ENCODE results near the gene LIG3.
"Not testable (repeated sequence)": the region's sequence is repeated elsewhere in the genome, so short reads cannot be mapped to it uniquely, and the experiment has no call there.

The LIG3 gene

DNA sequence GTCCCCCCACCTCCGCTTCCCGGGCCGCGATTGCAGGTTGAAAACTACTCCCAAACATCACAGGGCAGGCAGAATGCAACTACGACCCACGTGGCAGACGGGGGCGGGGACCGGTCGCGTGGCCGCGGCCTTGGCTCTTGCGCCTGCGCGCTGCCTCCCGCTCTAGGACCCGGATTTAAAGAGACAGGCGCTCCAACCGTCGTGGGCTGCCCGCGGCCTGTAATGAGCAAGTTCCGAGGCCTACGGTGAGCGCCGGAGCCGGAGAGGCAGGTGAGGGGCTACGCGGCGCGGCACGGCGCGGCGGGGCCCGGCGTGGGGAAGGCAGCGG, at the start of gene LIG3:
Gene LIG3, plus strand, starts transcription at position 160 of the 328 bp plus-strand sequence. CDS start 2,494 bp downstream, outside the sequence.
- peak; percentile 84 for DNase-seq (ENCODE audit: low read depth)

DNA sequence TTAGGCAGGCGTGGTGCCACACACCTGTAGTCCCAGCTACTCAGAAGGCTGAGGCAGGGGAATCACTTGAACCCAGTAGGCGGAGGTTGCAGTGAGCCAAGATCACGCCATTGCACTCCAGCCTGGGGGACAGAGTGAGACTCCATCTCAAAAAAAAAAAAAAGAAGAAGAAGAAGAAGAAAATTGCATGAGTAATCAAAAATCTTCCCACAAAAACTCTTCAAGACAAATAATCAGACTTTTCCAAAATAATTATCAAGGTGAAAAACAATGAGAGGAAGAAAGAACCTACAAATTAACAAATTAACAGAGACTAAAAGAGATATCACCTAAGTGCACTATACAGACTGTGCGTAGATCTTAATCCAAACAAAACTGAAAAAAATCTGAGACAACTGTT, 29.5 kb upstream of the LIG3 start:
- DNase-seq (ENCODE audit: low read depth) = not testable (repeated sequence)

- DNase-seq (ENCODE audit: low read depth) = no peak
Measured at GRCh38 chr17:34958438-34958837, 21.9 kb upstream of the LIG3 start.

DNA sequence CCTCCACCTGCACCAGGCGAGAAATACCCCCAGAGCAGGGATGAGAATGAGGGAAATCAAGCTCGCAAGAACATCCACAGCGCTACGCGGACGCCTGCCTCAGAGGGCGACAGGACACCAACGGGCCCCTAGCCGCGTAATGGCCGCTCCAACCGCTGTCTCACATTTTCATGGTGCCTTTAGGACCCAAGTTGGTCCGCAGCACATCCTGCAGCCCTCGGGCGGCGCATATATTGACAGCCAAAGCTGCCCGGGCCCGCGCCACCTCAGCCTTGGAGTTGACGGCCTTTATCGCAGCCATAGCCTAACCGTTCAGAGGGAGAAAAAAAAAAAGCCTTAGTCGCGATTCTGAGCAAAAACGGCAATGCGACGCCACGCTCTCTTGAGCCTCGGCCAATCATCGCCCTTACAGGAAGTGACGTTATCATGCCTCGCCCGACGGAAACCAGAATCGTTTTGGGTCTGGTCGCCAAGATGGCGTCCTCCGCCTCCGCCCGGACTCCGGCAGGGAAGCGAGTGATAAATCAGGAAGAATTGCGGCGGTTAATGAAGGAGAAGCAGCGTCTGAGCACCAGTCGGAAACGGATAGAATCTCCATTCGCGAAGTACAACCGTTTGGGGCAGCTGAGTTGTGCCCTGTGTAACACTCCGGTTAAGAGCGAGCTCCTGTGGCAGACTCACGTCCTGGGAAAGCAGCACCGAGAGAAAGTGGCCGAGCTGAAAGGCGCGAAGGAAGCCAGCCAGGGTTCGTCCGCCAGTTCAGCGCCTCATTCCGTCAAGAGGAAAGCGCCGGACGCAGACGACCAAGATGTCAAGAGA, 19.0 kb upstream of the LIG3 start, which contains the start of the genes CCT6B and ZNF830:
Gene CCT6B, minus strand, starts transcription at position 368 of the 819 bp plus-strand sequence. Its CDS starts 67 bp downstream, at position 301.
Gene ZNF830, plus strand, starts transcription at position 448 of the 819 bp plus-strand sequence. Its CDS starts 27 bp downstream, at position 475.
- DNase-seq (ENCODE audit: low read depth) = peak; percentile 95

- no peak for DNase-seq (ENCODE audit: low read depth)
Measured at GRCh38 chr17:34974179-34974578, 6.1 kb upstream of the LIG3 start.

- DNase-seq (ENCODE audit: low read depth) = no peak
Measured at GRCh38 chr17:34974794-34975785, 5.2 kb upstream of the LIG3 start.

DNA sequence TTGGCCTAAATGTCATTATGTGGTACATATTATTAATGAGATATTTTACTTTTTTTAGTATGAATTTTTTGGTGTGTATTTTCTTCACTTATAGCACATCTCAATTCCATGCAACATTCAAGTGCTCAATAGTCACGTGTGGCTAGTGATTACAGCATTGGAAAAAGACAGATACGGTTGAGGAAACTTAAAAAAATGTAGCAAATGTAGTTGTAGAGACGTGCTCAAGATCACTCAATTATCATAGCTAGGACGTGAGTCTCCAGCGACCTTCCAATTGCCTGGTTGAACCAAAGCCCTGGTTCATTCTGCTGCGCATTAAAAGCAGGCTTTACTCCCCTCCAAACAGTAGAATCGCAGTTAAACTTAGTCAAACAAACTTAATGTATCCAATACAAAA, 1.2 kb upstream of the LIG3 start:
- no peak for DNase-seq (ENCODE audit: low read depth)

GRCh38 chr17:34979650-34980352, 511 bp upstream of the LIG3 start:
- DNase-seq (ENCODE audit: low read depth) = no peak

DNA sequence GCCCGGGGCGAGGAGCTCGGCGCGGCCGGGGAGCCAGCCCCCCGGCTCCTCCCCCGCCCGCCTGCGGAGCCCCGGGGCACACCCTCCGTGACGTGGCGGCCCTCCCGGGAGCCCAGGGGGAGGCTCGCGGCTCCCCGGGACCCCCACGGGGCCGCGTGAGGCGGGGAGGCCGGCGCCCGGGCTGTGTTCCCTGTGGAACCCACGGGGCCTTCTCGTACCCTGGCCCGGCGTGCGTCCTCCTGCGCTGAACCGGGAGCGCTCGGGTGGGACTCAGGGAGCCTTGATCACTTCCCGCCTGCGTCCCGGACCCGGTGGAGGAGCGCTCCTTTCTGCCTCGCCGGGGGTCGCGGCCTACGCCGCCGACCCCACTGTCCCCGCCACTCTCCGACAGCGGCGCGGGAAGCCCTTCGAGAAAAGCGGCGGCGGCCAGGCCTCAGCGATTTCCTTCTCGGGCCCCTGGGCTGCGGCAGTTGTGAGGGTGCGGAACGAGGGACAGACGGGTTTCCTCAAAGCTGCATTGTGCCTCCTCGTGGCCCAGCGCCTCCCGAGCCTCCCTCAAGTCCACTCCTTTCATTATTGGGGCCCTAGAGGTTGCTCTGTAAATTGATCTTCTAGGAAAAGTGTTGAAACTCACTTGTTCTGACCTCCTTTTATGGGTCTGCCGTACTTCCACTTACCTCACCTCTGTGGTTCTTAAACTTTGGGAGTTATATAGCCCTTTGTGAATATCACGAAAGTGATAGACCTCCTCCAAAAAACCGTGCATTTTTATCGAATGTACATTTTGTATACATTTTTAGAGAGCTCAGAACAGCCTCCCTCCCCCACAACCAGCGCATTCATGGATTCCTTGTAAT, 597 bp downstream of the LIG3 start:
- peak; percentile 77 for DNase-seq (ENCODE audit: low read depth)

- no peak for DNase-seq (ENCODE audit: low read depth)
Measured at GRCh38 chr17:34981538-34982241, 1.4 kb downstream of the LIG3 start.

DNA sequence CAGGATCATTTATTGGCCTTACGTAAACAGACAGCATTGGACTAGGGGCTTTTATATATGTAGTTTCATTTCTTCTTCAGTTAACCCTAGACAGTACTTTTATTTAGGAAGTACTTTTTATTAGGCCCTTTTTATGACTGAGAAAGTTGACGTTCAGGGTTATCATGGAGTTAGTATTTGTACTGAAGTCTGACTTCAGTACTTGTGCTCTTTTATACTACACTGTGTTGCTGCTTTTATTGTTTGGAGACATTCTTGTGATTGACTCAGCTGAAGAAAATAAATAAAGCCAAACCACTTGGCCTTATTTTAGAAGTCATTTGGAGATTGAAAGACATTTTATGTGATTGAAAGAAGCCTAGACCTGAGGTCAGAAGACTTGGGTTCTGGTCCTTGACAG, 6.9 kb downstream of the LIG3 start:
- no peak for DNase-seq (ENCODE audit: low read depth)

- DNase-seq (ENCODE audit: low read depth) = no peak
Measured at GRCh38 chr17:34988644-34989043, 8.3 kb downstream of the LIG3 start.

- no peak for DNase-seq (ENCODE audit: low read depth)
Measured at GRCh38 chr17:34989473-34989872, 9.2 kb downstream of the LIG3 start.

- DNase-seq (ENCODE audit: low read depth) = no peak
Measured at GRCh38 chr17:34990921-34991365, 10.6 kb downstream of the LIG3 start.

GRCh38 chr17:34991606-34992005, 11.3 kb downstream of the LIG3 start:
- DNase-seq (ENCODE audit: low read depth) = no peak

GRCh38 chr17:34993031-34993430, 12.7 kb downstream of the LIG3 start:
- DNase-seq (ENCODE audit: low read depth) = no peak

GRCh38 chr17:34996422-34997285, 16.3 kb downstream of the LIG3 start:
- no peak for DNase-seq (ENCODE audit: low read depth)

GRCh38 chr17:34997355-34997862, 17.1 kb downstream of the LIG3 start:
- DNase-seq (ENCODE audit: low read depth) = peak; percentile 31

GRCh38 chr17:34998205-34998604, 17.9 kb downstream of the LIG3 start:
- peak; percentile 44 for DNase-seq (ENCODE audit: low read depth)

Data from stromal cell of bone marrow (primary cell).